GM19324 (cell line): ENCODE results near the gene STK4.
A peak's percentile ranks its signal among the peaks of the same experiment; 100 is the strongest.
"Not testable (repeated sequence)": the region's sequence is repeated elsewhere in the genome, so short reads cannot be mapped to it uniquely, and the experiment has no call there.

Source experiments
- ATAC-seq: cut with Tn5 transposase; IDR thresholded peaks from one replicate; pipeline ENCODE4 v1.9.1; 2021; ENCODE audit warnings: mild to moderate bottlenecking, moderate library complexity; ENCODE audit not compliant: unreplicated experiment, low FRiP score

STK4 gene

DNA sequence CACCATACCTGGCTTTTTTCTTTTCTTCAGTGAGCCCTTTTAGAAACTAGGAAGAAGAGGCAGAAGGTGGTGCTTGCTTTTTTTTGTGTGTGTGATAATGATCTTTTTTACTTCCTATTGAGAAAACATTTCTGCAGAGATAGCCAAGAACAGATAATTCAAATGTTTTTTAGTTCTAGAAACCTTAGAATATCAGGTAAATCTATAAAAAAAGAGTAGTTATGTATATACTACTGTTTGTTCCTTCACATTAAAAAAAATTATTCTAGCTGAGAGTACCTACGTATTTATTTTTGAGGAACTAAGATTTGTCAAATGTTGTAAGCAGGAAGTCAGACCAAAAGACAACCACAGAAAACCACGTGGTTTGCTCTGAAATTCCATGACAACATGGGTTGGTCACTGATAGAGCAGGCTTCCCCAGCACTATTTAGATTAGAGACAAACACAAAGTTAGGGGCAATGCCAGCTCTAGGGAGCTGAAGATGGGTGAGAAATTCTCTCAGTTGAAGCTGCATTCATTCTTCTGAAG is 12.8 kb downstream of the STK4 start:
- peak; percentile 88 for ATAC-seq

DNA sequence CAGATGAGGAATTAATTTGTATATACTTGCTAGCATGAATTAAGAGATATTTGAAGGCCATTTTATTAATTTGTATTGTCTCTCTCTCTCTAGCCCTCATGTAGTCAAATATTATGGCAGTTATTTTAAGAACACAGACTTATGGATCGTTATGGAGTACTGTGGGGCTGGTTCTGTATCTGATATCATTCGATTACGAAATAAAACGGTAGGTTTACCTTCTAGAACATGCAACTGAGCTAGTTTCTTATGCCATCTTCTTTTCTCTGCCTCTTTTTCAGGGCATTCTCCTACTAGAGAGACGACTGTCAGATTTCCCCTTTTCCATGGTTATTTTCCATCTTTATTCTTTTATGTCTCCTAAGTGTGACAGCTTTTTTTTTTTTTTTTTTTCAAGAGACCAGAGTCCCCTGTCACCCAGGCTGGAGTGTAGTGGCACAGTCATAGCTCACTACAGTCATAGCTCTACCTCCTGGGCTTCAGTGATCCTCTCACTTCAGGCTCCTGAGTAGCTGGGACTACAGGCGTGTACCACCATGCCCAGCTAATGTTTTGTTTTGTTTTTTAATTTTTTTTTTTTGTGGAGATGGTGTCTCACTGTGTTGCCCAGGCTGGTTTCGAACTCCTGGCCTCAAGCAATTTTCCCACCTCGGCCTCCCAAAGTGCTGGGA is 15.6 kb downstream of the STK4 start:
- no peak for ATAC-seq

GRCh38 chr20:44983093-44983674 is 16.9 kb downstream of the STK4 start:
- no peak for ATAC-seq

DNA sequence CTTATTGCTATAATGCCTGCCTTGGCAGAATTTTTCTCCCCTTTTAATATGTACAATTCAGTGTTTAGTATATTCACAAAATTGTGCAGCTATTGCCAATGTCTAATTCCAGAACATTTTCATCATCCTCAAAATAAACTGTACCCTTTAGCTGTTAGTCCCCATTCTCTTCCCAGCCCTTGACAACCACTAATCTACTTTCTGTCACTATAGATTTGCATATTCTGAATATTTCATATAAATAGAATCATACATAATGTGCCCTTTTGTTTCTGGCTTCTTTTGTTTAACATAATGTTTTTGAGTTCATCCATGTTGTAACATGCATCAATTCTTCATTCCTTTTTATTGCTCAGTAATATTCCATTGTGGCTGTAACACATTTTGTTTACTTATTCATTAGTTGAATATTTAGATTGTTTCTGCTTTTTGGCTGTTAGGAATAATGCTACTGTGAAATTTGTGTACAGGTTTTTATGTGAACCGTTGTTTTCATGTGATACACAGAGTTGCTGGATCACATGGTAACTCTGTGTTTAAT is 22.4 kb downstream of the STK4 start:
- no peak for ATAC-seq

DNA sequence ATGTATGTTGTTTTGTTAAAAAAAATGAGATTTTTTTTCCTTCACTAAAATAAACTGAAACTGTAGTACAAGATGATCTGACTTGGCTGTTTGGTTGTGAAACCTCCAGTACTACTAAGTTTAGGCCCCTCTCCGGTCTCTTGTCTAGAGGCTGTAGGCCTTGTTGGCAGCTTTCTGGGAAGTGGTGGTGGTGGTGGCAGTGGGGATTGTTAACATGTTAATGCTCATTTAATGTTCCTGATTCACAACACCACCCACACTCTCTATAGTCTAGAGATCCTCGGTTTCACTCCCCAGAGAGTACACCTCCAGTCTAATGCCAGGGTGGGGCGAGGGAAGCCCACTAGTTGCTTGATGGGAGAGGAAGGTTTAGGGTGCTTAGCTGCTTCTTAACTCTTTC is 24.1 kb downstream of the STK4 start:
- no peak for ATAC-seq

DNA sequence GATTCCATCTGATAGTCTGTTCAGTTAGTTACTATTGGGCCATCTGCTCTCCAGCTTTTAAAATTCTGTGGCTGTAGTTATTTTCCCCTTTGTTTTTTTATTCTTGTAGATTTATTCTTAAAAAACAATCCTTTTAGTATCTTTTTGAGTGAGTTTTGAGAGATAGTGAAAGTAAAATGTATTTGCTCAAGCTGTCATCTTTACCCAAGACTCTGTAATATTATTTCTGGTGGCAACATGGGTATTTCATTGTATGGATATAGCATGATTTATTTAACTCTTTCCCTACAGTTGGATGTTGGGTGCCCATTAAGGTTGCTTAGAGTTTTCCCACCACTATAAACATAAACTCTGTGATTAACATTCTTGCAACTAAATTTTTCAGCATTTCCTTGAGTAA is 24.6 kb downstream of the STK4 start:
- no peak for ATAC-seq

GRCh38 chr20:44993343-44993742 is 27.0 kb downstream of the STK4 start:
- no peak for ATAC-seq

DNA sequence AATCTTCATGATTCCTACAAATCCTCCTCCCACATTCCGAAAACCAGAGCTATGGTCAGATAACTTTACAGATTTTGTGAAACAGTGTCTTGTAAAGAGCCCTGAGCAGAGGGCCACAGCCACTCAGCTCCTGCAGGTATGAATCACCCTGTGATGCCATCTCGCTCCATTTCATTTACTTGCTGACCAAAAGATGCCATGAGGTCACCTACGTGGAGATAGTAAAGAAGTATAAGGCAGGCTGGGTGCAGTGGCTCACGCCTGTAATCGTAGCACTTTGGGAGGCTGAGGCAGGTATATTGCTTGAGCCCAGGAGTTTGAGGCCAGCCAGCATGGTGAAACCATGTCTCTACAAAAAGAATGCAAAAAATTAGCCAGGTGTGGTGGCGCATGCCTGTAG is 30.9 kb downstream of the STK4 start:
- ATAC-seq: no peak

DNA sequence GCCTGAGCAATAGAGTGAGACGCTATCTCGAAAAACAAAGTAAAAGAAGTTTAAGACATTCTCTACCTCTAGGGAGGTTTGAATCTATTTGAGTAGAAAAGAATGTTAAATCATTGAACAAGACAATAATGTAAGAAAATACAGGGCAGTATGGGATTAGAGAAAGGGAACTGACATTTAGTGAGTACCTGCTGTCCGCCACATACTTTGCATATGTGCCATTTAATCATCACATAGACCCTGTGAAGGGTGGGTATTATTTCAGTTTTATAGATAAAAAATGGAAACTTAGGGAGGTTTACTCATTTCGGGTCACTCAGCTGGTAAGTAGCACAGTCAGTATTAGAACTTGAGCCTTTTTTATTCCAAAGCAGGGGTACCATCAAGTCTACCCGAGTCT is 31.4 kb downstream of the STK4 start:
- ATAC-seq: no peak

DNA sequence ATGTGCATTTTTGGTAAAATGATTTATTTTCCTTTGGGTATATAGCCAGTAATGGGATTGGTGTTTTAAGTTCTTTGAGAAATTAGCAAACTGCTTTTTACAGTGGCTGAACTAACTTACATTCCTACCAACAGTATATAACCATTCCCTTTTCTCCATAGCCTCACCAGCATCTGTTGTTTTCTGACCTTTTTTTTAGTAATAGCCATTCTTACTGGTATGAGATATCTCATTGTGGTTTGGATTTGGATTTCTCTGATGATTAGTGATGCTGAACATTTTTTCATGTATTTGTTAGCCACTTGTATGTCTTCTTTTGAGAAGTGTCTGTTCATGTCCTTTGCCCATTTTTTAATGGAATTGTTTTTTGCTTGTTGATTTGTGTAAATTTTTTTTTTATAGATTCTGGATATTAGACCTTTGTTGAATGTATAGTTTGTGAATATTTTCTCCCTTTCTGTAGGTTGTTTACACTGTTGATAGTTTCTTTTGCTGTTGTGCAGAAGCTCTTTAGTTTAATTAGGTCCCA is 42.3 kb downstream of the STK4 start:
- no peak for ATAC-seq

GRCh38 chr20:45010399-45010828 is 44.1 kb downstream of the STK4 start:
- ATAC-seq: no peak

GRCh38 chr20:45011108-45011526 is 44.8 kb downstream of the STK4 start:
- ATAC-seq: no peak

GRCh38 chr20:45012682-45013302 is 46.5 kb downstream of the STK4 start:
- no peak for ATAC-seq

DNA sequence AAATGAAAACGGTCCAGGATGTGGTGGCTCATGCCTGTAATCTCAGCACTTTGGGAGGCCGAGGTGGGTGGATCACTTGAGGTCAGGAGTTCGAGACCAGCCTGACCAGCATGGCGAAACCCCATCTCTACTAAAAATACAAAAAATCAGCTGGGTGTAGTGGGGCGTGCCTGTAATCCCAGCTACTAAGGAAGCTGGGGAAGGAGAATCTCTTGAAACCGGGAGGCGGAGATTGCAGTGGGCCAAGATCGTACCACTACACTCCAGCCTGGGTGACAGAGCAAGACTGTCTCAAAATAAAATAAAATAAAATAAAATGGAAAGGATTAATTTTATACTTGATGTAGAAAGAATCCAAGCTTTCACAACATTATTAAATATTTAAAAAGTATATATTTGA is 47.8 kb downstream of the STK4 start:
- not testable (repeated sequence) for ATAC-seq

DNA sequence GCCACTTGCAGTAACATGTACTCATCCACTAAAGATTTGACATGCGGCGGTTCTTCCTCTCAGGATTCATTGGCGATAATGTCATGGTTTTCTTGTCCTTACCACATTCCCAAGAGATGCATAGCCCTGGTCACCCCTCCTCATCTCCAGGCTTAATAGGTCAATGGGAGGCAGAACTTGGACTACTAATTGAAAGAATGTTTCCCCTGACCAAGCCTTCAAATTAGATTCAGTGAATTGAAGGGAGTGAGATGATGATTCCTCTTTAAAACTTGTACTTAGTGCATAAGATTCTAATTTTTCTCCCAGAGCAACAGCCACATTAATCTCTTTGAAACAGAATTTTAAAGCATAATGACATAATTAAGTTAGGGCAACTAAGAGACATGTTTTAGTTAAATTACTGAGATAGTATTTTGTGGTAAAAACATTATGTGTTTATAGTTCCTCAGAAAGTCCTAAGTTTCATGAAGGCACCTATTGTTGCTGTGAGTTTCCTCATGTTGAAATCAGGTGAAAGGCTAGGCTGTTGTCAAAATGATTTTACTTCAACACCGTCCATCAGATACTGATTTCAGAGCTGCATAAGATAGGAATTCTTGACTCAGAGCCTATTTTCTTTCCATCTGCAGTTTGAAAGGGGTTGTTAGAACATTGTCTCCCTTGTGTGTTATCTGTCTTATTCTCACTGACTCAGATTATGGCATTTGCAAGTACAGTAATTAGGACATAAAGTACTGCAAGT is 48.5 kb downstream of the STK4 start:
- ATAC-seq: no peak

GRCh38 chr20:45016089-45016671 is 49.9 kb downstream of the STK4 start:
- no peak for ATAC-seq

DNA sequence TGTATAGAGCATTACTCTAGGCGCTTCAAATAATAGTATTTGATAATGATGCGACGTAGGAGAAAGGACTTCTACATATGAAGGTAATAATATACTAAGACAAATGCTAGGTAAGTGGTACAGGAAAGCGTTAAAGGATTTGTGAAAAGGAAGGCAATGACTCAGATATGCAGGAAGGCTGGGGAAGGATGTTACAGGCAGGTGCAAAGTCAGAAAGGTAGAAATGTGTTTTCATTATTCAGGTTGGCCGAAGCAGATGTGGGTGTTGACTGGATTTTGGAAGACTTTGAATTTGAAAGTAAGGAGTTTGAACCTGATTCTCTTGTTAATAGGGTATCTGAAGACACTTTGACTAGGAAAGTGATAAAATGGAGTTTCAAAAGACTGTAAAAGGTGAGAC is 51.0 kb downstream of the STK4 start:
- ATAC-seq: no peak

DNA sequence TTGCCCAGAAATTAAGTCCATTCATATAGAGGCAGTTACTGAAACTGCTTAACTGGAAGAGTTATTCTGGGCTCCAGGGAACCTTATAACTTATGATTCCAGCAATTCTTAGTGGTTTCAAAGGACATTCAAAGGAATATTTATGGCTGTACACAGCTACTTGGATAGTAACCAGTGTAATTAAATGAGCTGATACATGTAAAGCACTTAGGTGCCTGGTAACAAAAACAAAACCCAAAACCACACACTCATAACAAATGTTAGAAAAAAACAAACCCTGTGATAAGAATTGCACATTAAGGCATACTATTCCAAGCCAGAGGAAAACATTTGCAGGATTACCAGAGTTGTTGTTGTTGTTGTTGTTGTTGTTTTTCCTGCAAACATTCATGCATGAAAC is 51.5 kb downstream of the STK4 start:
- no peak for ATAC-seq

- no peak for ATAC-seq
Observed at GRCh38 chr20:45019027-45019761, 52.9 kb downstream of the STK4 start.

DNA sequence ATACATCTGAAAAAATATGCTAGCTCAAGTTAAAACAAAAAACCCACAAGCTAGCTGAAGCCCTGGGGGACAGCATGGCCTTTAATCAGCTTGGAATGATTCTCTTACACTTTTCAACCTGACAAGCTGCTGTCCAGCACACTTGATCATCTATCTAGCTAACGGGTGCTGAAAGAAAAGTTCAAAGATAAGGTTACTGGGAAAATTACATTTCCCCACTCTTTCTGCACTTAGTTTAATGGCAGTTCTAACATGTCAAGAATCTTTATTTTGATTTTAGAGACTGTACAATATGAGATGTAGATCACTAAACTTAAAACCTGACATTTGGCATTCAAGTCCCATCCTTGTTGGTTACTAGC is 53.4 kb downstream of the STK4 start:
- ATAC-seq: no peak
